GM21528 (cell line): ENCODE measurements around the gene SEMA4D.

ENCODE experiments used
- ATAC-seq: cut with Tn5 transposase; IDR thresholded peaks from one replicate; pipeline ENCODE4 v1.9.1; 2021; ENCODE audit warnings: mild to moderate bottlenecking, moderate library complexity; ENCODE audit not compliant: unreplicated experiment, low FRiP score

SEMA4D gene

DNA sequence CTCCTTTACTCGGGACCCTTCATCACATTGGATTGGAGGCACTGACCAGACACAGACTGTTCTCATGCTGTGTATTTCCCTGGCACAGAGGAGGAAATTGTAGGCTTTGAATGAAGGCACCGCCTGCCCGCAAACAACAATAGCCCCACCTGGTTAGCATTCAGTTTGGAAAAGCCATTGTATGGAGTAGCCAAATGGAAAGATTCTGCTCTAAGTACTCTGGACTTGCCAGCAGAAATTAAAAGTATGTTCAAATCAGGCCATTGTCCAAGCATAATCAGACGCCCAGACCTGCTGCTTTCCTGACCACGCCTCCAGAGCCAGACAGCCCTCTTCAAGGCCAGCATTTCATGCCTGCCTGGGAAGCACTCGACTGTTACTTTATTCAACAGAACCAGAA is 8.0 kb upstream of the SEMA4D start:
- ATAC-seq = no peak

- ATAC-seq = no peak
Observed at GRCh38 chr9:89505048-89505447, 7.1 kb upstream of the SEMA4D start.

DNA sequence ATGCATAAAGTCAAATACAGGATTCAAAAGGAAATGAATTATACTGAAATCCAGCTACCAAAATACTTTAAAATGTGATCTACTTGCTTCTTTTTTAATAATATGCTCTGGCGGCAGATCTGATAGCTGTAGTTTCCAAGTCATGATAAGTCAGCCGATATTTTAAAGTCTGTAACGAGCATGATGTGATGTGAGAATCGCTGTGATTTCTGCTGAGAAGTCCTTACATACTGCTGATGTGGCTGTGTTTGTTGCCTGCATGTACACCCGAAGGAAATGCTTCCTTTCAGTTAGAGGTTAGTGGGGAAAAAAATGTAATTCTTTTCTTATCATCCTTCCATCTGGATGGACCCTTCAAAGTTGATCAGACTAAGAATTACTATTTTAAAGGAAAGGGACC is 4.8 kb upstream of the SEMA4D start:
- no peak for ATAC-seq

DNA sequence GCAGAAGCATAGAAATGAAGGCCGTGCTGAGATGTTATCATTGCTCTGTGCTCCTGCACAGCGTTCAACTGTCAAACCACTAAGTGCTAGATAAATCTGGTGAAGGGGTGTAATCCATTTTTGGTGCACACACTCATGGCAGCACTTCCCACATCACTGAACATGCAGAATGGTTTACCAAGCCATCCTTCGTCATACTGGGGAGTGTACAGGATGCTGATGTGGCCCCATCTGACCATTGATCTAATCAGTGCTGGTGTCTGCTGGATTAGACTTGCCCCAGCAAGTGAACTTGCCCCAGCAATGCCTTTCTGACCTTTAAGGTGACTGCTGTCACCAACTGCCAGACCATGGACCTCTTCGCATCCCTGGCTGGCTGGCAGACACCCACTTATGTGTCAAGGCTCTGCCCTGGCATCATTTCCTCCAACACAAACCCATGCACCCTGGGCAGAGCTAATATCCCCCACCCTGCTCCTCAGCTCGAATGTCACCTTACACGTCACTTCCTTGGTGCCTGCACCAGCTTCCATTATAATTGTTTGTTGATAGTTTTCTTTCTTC is 4.2 kb upstream of the SEMA4D start:
- no peak for ATAC-seq

- no peak for ATAC-seq
Observed at GRCh38 chr9:89501311-89501898, 3.5 kb upstream of the SEMA4D start.

DNA sequence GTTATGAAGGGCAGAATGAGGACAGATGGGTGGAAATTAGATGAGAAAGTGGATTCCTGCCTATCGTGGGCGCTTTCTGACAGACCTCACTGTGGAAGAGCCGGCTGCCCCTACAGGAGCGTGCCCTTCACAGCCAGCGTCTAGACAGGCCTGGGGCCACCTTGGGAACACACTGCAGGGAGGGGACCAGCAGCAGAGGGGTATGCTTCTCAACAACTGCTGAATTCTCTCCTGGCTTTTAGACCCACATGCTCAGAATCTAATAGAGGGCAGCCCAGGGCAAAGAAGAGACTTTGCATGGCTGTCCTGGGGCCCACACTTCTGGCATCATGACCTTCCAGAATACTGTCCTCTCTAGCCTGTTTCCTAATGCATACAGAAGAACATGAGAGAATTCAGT is 2.1 kb upstream of the SEMA4D start:
- no peak for ATAC-seq

GRCh38 chr9:89498852-89499480 is 1.1 kb upstream of the SEMA4D start:
- no peak for ATAC-seq

GRCh38 chr9:89497257-89497963 is 503 bp downstream of the SEMA4D start:
- peak; percentile 36 for ATAC-seq

DNA sequence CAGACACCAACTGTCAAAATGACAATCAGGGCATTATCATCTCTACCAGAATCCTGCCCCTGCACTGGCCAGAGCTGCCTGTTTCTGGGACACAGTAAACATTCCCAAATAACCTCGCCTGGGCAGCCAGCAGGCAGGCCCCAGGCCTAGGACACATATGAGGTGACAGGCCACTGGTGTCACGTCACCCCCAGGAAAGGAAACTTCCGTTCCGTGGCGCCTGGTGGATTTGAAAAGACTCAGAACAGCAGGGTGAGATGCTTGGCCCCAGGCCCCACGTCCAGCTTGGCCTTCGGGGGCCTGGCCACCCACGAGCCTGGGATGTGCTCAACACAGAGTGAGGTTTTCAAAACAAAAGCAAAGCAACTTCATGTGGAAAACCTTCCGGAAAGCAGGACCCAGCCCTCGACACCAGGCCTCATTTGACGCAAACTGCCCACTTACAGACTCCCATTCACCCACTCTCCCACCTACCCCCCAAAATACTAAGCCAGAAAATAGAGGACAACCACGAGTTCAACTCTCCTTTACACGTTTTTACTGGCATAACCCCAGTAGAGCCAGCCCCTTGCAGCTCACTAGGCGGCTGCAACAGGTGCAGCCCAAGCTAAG is 1.2 kb downstream of the SEMA4D start:
- ATAC-seq = no peak

DNA sequence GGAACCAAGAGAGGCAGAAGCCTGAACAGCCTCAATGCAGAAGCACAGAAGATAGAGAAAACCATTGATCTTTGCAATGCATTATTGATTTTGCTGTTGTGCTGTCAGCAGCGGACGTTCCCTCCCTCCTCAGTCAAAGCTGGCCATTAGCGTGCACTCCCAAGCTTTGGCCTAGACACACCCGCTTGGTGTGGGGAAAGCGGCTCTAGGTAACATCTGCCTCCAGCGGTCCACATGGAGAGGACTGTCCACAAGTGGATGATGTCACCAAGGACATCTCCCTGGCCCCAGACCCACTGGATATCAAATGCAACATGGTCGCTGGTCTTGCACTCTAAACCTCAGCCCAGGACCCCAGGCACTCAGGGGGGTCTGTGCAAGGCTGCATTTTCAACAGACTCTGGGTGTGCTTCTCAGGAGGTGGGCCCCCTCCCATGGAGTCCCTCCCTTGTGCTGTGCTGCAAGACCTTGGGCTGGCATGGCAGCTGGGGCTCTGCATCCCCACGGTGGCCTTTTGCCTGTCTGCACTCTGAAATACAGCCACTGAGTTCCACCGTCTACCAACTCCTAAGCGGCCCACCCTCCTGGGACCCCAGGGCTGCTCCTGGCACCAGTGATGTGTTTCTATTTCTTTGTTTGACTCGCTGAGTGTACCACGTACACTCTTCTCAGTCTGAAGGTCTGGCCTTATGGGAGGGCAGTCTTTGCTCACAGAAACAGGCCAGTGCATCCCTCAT is 1.9 kb downstream of the SEMA4D start:
- ATAC-seq = no peak

DNA sequence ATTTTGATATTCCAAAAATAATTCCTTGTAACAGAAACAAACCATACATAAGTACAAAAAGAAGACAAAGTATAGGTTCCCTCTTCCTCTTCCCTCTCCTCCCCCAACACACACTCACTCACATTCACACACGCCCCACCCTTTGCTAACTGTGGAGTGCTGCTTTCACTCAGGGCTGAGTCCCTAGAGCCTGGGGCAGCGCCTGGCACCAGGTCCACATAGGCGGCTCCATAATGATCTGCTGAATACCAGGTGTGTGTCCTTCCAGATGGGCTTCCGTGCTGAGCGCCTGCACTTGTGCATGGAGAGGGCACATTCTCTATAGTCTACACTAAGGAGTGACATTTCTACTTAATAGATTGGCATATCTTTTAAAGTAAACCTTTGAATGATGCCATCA is 3.7 kb downstream of the SEMA4D start:
- ATAC-seq = no peak

- no peak for ATAC-seq
Observed at GRCh38 chr9:89493671-89494070, 4.2 kb downstream of the SEMA4D start.

GRCh38 chr9:89493181-89493580 is 4.7 kb downstream of the SEMA4D start:
- ATAC-seq = no peak

DNA sequence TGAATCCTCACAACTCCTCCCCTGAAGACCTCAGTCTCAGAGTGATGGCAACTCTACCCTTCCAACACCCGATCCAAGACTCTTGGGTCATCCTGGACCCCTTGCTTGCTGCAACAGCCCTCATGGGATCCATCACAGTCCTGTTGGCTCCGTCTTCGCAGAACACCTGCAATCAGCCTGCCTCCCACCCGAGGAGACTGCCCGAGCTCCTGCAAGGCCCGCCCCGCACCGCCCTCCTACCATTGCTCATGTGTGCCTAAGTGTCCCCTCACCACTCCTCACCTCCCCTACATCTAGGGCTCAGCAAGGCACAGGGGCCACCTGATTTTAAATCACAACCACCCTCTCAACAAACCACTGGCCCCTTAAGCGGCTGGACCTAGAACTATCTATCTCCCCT is 5.3 kb downstream of the SEMA4D start:
- no peak for ATAC-seq

- ATAC-seq = no peak
Observed at GRCh38 chr9:89491694-89492093, 6.2 kb downstream of the SEMA4D start.

DNA sequence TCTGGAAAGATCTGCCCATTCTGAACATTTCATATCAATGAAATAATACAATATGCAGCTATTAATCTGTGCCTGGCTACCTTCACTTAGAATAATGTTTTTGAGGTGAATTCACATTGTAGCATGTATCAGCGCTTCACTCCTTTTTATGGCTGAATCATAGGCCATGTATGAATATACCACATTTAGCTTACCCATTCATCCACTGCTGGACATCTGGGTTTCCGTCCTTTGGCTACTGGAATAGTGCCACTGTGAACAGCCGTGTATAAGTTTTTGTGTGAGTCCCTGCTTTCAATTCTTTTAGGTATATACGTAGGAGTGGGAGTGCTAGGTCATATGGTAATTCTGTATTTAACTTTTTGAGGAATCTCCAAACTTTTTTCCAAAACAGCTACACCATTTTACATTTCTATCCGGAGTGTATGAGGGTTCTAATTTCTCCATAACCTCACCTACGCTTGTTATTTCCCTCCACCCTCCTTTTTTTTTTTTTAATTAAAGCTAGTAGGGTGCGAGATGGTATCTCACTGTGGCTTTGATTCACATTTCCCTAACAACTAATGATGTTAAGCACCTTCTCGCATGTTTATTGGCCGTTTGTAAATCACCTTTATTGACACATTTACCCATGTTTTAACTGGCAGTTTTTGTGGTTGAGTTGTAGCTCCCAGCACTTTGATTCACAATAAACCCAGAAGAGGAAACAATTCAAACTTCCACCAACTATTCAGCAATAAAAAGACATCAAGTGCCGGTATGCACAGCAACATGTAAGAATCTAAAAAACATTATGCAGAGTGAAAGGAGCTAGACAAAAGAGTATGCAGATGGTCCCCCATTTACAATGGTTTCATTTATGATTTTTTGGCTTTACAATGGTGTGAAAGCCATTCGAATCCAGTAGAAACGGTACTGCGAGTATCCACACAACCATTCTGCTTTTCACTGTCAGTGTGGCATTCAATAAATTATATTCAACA is 8.1 kb downstream of the SEMA4D start:
- no peak for ATAC-seq

DNA sequence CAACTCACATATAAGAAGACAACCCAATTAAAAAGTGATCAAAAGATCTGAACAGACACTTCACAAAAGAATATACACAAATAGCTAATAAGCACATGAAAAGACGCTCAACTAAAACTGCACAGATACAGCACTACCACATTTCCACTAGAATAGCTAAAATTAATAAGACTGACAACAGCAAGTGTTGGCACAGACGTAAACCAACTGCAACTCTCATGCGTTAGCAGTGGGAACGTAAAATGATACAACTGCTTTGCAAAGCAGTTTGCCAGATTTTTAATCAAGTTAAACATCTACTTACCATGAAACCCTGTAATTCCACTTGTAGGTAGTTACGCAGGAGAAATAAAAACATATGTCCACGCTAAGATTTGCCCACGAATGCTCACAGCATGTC is 9.0 kb downstream of the SEMA4D start:
- ATAC-seq = no peak

- ATAC-seq = no peak
Observed at GRCh38 chr9:89488131-89488530, 9.8 kb downstream of the SEMA4D start.

- ATAC-seq = no peak
Observed at GRCh38 chr9:89486681-89487080, 11.2 kb downstream of the SEMA4D start.
